NB4 (cell line): Measurements from ENCODE around the gene REEP1.

Source experiments
- DNase-seq: peaks from one replicate; pipeline ENCODE4 v3.0.0; 2010; ENCODE audit warnings: low read depth
- H3K4me3 ChIP-seq: one replicate; pipeline ENCODE4 v1.5.1; 2011; ENCODE audit warnings: mild to moderate bottlenecking, low read depth, low read length, moderate library complexity
- MYC ChIP-seq: IDR thresholded peaks from 2 replicates; pipeline ENCODE4 v1.6.1; 2011; ENCODE audit warnings: low read depth, low read length
- POLR2A ChIP-seq: IDR thresholded peaks from 2 replicates; pipeline ENCODE4 v1.6.1; 2011; ENCODE audit warnings: mild to moderate bottlenecking; ENCODE audit not compliant: insufficient read length; ENCODE audit errors: extremely low read depth
- TF ChIP-seq, protein P1 (sequence below): IDR thresholded peaks from 2 replicates; pipeline ENCODE4 v1.6.1; 2011; ENCODE audit warnings: low read depth, low read length
- TF ChIP-seq, protein P2 (sequence below): IDR thresholded peaks from one replicate; pipeline ENCODE4 v1.5.1; 2012; ENCODE audit warnings: low read depth, low read length

The REEP1 gene

DNA sequence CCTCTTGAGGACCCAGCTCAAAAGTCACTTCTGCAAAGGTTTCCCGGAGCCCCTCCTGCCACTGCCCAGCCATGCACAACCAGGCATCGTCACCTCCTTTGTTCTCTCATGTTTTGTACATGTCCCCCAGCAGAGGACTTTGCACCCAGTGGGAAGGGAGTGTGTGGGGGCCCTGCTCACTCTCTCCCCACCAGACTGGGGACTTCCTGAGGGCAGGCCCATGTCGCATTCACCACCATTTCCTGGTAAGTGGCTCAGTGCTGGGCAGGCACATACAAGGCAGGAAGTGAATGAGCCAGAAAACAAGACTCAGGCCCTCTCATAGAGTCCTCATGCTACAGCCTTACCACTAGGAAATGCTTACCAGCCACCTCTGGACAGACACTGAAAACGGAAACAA is 119.3 kb downstream of the REEP1 start:
- no peak for DNase-seq
- TF ChIP-seq, protein P1, sequence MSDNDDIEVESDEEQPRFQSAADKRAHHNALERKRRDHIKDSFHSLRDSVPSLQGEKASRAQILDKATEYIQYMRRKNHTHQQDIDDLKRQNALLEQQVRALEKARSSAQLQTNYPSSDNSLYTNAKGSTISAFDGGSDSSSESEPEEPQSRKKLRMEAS: no peak
- TF ChIP-seq, protein P2, sequence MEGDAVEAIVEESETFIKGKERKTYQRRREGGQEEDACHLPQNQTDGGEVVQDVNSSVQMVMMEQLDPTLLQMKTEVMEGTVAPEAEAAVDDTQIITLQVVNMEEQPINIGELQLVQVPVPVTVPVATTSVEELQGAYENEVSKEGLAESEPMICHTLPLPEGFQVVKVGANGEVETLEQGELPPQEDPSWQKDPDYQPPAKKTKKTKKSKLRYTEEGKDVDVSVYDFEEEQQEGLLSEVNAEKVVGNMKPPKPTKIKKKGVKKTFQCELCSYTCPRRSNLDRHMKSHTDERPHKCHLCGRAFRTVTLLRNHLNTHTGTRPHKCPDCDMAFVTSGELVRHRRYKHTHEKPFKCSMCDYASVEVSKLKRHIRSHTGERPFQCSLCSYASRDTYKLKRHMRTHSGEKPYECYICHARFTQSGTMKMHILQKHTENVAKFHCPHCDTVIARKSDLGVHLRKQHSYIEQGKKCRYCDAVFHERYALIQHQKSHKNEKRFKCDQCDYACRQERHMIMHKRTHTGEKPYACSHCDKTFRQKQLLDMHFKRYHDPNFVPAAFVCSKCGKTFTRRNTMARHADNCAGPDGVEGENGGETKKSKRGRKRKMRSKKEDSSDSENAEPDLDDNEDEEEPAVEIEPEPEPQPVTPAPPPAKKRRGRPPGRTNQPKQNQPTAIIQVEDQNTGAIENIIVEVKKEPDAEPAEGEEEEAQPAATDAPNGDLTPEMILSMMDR: no peak
- TF ChIP-seq MYC: no peak
- TF ChIP-seq POLR2A: no peak

DNA sequence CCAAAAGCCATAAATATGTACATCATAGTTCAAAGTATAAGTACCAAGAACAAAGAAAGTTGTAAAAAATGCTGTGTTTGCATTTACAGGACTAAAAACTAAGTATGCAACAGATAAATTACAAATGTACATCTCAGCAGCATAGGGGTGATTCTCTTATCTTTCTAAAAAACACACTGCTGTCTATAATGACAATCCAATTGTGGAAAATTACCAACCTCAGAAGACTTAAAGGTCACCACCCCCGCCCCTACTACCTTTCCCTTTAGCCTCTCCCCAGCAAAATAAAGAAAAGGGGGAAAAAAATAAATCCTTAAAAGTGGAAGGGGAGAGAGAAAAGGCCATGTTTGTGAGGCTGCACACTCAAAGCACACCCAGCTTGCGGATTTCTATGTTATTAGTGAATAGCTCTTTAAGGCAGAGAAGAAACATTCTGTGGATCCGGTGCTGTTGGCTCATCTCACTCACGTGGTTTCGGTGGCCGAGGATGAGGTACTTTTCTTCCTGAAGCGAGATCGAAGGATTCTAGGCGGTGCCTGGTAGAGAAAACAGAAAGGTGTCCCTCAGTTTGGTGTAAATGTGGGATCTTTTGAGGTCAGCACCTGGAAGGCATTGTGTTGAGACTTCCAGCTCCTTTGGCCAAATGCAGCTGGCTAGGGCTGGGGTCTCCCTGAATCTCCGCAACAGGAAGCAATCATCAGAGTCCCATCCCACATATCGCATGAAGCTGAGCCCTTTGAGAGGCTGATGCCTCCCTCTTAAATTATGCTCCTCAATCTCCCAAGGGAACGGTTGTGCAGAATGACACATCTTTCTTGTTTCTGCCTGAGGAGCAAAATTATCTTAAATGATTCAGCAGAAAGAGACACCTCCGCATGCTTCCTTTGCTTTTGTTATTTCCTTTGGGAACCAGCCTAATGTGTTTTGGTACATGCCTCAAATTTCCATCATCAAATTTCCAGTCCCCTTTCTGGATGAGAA is 120.6 kb downstream of the REEP1 start:
- peak; percentile 63 for DNase-seq
- no peak overlapping the region for H3K4me3 ChIP-seq
- no peak for TF ChIP-seq MYC
- no peak for TF ChIP-seq POLR2A
- TF ChIP-seq, protein P1: no peak
- TF ChIP-seq, protein P2: no peak

More for the DNA sequence above, 119.3 kb downstream of the REEP1 start:
- H3K4me3 ChIP-seq: no peak overlapping the region

DNA sequence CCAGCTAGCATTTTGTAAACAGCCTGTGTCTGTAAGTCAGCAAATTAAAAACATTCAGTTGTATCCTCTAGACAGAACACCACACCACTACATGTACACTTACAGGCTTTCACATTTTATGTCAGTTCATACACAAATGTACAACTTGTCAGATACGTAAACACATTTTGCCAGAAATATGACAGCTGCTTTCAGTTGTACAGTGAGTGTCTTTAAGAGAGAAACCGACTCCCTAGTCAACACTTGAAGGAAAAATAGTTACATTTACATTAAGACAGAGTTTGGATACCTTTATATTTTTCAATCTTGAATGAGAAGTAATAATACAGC is 123.0 kb downstream of the REEP1 start:
- TF ChIP-seq MYC (no peak), POLR2A (no peak)
- TF ChIP-seq, protein P1: no peak
- TF ChIP-seq, protein P2: no peak
- H3K4me3 ChIP-seq: no peak overlapping the region

DNA sequence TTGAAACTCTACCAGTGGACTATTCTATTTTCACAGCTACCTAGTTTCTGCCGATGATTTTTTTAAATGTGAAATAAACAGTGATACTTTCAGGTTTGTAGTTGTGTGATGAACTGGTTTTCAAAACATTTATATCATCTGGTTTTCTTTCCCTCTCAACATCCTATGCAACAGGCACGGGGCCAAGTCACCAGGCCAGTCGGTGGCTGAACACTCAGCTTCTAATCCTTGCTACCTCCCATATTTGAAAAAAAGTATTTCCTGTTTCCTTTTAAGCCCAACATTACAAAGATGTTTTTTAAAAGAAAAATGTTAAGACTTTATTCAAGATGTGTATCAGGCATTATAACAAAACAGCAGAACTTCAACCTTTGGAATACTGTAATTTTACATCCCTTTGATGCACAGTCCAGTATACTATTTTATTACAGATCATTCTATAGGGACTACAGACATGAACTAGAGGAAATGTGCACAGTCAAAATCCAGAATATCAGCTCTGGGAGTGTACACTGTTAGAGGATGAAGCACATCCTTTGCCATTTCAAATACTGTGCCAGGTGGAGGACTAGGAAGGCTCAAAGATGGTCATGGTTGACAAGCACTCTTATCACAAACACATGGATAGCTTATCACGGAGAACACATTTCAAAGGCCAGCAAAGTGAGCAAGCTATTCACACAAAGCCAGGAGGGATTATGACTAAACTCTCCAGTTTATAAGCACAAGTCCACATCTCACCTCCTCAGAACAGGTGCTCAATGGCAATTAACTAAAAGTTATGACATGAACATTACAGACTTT is 123.5 kb downstream of the REEP1 start:
- no peak overlapping the region for H3K4me3 ChIP-seq
- TF ChIP-seq POLR2A (no peak), MYC (no peak)
- TF ChIP-seq, protein P2: no peak
- TF ChIP-seq, protein P1: no peak
- DNase-seq: no peak

More for the DNA sequence above, 123.0 kb downstream of the REEP1 start:
- DNase-seq: no peak

DNA sequence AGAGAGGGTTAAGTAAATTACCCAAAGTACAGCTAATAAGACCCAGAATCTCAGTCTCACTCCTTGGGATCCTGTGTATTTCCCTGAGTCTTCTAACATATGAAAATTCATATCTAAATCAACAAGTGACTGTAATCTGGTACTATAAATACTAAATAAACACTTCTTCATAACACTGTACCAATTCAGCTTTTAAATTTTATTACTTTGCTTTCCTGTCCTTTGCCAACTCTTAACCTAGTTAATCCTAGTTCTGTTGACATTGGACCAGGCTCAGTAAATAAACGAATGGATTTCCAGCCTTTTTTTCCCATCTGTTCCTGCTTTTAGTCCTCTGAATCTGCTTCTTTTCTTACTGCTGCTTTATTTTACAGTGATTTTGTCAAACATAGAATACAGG is 124.4 kb downstream of the REEP1 start:
- TF ChIP-seq, protein P1: no peak
- no peak for TF ChIP-seq POLR2A
- TF ChIP-seq MYC: no peak
- TF ChIP-seq, protein P2: no peak
- H3K4me3 ChIP-seq: no peak overlapping the region
- no peak for DNase-seq
